Activated CD8-positive, alpha-beta memory T cell treated with anti-CD3 and anti-CD28 coated beads for 36 hours (primary cell): ENCODE results near the gene TSNAXIP1. TPM values are rescaled to one million over a fixed set of nuclear protein-coding genes. Genes with fewer than 3 reads are reported as not detected.
"Not testable (repeated sequence)": the region's sequence is repeated elsewhere in the genome, so short reads cannot be mapped to it uniquely, and the experiment has no call there.

Experiments used
- CTCF ChIA-PET: fragments of 350-600 bp; sonication (Branson Sonifier 250); formaldehyde crosslinking; loops from one replicate; lab custom pipeline; 2021; ENCODE audit warnings: antibody characterized with exemption; lab: Charles Lee
- POLR2A ChIA-PET: fragments of 350-600 bp; sonication (Branson Sonifier 250); formaldehyde crosslinking; loops from one replicate; lab custom pipeline; 2021; ENCODE audit warnings: antibody characterized with exemption; lab: Charles Lee
- total RNA-seq, 2 experiments: library from RNA; stranded (reverse); gene quantifications; one replicate each; pipeline ENCODE4 v1.2.3, GENCODE V29; 2021

TSNAXIP1 gene
- total RNA-seq, 2 experiments from 2014 or later: 0.84 to 1.7 TPM

DNA sequence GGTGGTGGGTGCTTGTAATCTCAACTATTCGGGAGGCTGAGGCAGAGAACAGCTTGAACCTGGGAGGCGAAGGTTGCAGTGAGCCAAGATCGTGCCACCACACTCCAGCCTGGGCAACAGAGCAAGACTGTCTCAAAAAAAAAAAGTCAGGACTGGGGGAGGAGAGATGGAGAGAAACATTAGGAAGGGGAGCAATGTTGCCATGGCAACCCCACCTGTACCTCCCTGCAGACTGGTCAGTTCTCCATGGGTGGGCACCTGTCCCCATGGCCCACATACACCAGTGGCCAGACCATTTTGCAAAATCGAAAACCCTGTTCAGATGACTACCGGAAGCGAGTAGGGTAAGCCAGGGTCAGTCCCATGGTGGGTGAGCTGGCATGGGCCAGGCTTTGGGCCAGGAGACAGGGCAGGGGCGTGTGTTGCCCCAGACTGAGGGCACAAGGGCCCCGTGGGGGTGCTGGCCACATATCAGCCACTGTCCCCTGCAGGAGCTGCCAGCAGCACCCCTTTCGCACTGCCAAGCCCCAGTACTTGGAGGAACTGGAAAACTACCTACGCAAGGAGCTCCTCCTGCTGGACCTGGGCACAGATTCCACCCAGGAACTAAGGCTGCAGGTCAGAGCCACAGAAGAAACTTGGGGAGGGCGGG lies 14.0 kb downstream of the TSNAXIP1 start:
- POLR2A ChIA-PET: no interaction called here

DNA sequence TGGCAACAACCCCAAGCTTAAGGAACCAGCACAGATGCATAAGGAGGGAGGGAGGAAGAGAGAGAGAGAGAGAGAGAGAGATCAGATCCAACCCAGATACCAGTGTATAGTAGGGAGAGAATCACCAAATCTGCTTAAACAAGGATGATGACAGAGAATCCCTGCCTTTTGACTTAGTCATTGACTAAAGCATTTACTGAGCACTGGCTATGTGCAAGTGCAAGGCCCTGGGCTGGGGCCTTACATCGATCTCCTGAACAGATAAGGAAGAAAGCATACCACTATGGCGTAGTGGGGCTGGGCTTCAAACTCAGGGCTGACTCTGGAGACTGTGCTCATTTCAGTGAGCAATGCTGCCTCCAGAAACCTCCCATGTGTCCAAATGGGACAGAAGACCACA lies 15.8 kb downstream of the TSNAXIP1 start:
- POLR2A ChIA-PET: no interaction called here
- CTCF ChIA-PET: interaction anchor here (0.7 kb wide), 1 partner anchor 150 kb away, joined by 3 read pairs; no protein-coding TSS in a partner anchor

More for the DNA sequence above, 14.0 kb downstream of the TSNAXIP1 start:
- CTCF ChIA-PET: interaction anchor here (1.2 kb wide), 1 partner anchor 299 kb away, joined by 6 read pairs; no protein-coding TSS in a partner anchor

DNA sequence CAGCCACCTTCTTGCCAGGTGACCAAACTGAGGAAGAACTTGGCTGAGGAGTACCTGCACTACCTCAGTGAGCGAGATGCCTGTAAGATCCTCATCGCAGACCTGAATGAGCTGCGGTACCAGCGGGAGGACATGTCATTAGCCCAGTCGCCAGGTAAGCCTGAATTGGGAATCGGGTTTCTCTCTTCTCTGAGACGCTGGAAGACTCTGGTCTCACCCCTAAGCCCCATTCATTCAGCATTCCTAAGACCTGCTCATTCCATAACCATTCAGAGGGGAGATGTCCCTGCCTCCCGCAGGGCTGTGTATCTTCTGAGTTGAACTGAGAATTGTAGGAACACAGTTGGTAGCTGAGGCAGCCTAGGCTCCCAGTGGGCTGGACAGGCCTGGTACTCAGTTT lies 18.4 kb downstream of the TSNAXIP1 start:
- CTCF ChIA-PET: no interaction called here
- POLR2A ChIA-PET: no interaction called here

DNA sequence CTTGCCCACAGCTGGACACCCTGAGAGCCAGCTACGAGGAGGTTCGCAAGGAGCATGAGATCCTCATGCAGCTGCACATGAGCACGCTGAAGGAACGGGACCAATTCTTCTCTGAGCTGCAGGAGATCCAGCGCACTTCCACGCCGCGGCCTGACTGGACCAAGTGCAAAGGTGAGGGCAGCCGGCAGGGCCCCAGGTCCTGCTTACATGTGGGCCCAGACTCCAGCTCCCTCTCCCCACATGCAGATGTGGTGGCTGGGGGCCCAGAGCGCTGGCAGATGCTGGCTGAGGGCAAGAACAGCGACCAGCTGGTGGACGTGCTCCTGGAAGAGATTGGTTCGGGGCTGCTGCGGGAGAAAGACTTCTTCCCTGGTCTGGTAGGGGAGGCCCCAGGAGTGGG lies 19.2 kb downstream of the TSNAXIP1 start:
- POLR2A ChIA-PET: no interaction called here
- CTCF ChIA-PET: interaction anchor here (1.0 to 1.7 kb wide), 2 partner anchors 10 kb away, joined by 4 to 7 read pairs; no protein-coding TSS in a partner anchor

DNA sequence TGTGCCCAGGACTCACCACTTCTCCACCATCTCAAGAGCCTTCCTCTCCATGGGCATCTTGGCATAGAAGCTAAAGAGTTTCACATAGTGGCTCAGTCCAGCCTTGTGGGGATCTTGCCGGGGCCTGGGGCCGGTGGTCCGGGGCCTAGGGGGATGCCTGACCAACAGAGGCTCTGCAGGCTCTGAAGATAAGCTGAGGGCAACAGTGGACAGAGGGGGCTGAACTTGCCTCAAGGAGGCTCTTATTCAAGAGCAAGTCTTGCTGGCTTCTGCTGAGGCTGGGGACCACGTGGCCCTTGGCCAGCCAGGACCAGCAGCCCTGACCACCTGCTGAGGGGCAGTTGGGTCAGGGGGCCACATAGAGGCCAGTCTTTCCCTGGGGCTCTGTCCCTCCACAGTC lies 22.0 kb downstream of the TSNAXIP1 start:
- CTCF ChIA-PET: interaction anchor here (0.6 to 2.2 kb wide), 2 partner anchors 12 to 15 kb away, joined by 3 to 8 read pairs; no protein-coding TSS in a partner anchor
- POLR2A ChIA-PET: no interaction called here

DNA sequence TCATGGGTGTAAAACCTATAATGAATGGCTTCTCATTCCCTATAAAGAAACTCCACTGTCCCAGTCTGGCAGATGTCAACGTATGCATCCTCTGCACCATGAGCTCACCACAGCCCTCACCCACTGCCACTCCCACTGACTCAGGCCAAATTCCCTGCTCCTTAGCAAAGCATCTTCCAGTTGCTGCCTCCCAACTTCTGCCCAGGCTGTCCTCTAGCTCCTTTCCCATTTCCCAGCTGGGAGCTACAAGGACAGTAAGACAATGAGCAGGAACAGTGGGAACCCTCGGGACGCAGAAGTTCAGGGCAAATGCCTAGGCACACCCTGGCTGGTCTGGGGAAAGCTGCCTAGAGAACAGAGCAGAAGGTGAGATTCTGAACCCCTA lies 26.3 kb downstream of the TSNAXIP1 start:
- CTCF ChIA-PET: interaction anchor here (0.6 to 2.4 kb wide), 5 partner anchors 10 to 109 kb away, joined by 3 to 16 read pairs (median 3); partner anchors contain the start of gene NUTF2
- POLR2A ChIA-PET: interaction anchor here (1.0 to 2.1 kb wide), 4 partner anchors 13 to 172 kb away, joined by 4 to 8 read pairs (median 8); partner anchors contain the start of genes NUTF2, PARD6A and PSMB10

DNA sequence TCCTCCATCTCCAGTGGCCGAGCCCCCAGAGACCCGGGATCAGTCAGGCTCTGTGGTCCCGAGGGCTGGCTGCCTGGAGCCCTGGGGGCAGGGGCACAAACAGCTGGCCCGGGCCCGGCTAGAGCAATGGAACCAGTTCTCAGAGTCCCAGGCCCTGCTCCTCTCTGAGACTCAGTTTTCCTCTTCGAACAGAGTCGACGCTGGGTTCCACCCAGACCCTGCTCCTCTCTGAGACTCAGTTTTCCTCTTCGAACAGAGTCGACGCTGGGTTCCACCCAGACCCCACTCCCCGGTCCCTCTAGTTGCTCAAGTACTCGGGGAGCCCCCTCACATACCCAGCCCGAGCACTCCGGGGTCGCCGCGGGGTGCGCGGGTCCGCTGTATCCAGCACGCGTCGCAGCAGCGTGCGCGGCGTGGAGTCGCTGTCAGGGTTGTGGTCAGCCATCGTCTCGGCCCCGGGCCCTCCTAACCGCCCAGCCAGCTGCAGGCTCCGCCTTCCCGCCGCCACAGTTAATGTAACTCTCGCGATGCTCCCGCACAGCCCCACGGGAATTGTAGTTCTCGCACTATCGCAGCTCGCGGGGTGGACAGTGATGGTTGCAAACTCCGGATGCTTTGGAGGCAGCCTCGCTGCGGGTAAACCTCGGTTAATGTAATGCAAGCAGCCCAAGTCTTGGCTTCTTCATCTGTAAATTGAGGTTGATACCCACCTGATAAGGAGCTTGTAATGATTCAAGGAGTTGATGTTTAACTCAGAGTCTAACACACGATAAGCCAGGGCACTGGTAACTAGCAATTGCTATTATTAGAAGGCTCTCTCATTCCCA lies 26.9 kb downstream of the TSNAXIP1 start:
- CTCF ChIA-PET: interaction anchor here (0.5 to 2.4 kb wide), 7 partner anchors 9 to 207 kb away, joined by 3 to 16 read pairs (median 3); partner anchors contain the start of gene NUTF2

DNA sequence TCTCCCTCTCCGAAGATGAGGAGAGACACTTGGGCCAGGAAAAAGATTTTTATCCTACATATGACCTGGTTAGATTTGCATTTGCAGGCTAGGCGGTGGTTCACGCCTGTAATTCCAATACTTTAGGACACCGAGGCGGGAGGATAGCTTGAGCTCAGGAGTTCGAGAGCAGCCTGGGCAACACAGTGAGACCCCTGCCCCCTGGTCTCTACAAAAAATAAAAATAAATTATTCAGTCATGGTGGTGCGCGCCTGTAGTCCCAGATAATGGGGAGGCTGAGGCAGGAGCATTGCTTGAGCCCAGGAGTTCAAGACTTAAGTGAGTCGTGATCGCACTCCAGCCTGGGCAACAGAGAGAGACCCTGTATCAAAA lies 27.5 kb downstream of the TSNAXIP1 start:
- CTCF ChIA-PET: interaction anchor here (0.5 to 2.4 kb wide), 5 partner anchors 11 to 206 kb away, joined by 3 to 16 read pairs (median 7); partner anchors contain the start of gene NUTF2
- POLR2A ChIA-PET: interaction anchor here (0.6 to 2.1 kb wide), 6 partner anchors 12 to 173 kb away, joined by 3 to 8 read pairs (median 6); partner anchors contain the start of genes NUTF2, PARD6A, PSMB10 and RANBP10

More for the DNA sequence above, 26.9 kb downstream of the TSNAXIP1 start:
- POLR2A ChIA-PET: interaction anchor here (0.6 to 2.1 kb wide), 6 partner anchors 13 to 173 kb away, joined by 3 to 8 read pairs (median 6); partner anchors contain the start of genes NUTF2, PARD6A, PSMB10 and RANBP10

DNA sequence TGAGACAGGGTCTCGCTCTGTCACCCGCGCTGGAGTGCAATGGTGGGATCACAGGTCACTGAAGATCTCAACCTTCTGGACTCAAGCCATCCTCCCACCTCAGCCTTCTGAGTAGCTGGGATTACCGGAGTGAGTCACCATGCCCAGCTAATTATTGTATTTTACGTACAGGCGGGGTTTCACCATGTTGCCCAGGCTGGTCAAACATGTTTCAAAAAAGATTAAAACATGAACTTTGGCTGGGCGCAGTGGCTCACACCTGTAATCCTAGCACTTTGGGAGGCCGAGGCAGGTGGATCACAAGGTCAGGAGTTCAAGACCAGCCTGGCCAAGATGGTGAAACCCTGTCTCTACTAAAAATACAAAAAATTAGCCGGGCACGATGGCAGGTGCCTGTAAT lies 30.5 kb downstream of the TSNAXIP1 start:
- CTCF ChIA-PET: interaction anchor here (1.6 to 1.8 kb wide), 2 partner anchors 21 to 30 kb away, joined by 3 to 6 read pairs; no protein-coding TSS in a partner anchor
- POLR2A ChIA-PET: not testable (repeated sequence)

DNA sequence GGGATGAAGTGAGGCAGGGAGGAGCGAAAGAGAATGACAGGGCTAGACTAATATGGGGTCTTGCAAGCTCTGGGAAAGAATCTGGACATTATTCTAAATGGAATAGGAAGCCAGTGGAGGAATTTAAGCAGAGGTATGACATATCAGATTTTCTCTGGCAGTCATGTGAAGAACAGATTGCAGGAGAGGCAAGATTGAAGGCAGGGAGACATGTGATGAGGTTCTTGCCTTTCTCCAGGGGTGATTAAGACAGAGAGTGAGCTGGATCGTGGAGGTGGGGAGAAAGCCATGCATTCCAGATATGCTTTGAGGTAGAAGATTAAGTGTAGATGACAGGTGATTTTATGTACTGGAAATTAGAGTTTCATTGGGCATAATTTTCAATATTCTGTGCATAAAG lies 31.1 kb downstream of the TSNAXIP1 start:
- CTCF ChIA-PET: interaction anchor here (1.8 kb wide), 1 partner anchor 21 kb away, joined by 6 read pairs; no protein-coding TSS in a partner anchor
- POLR2A ChIA-PET: no interaction called here

DNA sequence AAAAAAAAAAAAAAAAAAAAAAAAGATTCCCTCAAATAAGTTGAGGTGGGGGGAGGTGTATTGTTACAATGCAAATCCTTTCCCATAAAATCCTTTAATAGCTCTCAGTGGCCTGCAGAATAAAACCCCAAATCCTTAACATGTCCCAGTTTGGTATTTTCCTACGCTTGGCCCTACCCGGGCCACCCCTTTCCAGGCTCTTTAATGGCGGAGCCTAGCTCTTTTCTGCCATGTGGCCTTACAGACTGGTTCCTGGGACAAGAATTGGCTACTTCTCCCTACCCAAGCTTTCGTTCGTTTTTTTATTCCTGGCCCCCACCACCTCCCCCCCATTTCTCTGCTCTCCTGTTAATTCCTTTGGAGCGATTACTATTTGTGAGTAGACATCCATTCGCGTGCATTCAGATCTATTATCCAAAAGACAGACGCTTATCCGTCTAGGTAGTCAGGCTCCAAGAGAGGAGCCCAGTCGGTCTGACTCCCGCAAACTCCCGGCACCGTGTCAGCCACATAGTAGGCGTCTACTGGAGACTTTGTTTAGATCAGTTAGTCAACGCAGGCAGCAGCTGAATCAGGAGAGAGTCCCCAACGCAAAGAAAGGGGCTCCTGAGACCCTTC lies 34.6 kb downstream of the TSNAXIP1 start:
- POLR2A ChIA-PET: interaction anchor here (0.6 to 1.1 kb wide), 3 partner anchors 32 to 91 kb away, joined by 3 to 10 read pairs (median 4); partner anchors contain the start of gene EDC4
- CTCF ChIA-PET: interaction anchor here (0.8 to 1.2 kb wide), 3 partner anchors 25 to 168 kb away, joined by 3 to 6 read pairs (median 3); no protein-coding TSS in a partner anchor

DNA sequence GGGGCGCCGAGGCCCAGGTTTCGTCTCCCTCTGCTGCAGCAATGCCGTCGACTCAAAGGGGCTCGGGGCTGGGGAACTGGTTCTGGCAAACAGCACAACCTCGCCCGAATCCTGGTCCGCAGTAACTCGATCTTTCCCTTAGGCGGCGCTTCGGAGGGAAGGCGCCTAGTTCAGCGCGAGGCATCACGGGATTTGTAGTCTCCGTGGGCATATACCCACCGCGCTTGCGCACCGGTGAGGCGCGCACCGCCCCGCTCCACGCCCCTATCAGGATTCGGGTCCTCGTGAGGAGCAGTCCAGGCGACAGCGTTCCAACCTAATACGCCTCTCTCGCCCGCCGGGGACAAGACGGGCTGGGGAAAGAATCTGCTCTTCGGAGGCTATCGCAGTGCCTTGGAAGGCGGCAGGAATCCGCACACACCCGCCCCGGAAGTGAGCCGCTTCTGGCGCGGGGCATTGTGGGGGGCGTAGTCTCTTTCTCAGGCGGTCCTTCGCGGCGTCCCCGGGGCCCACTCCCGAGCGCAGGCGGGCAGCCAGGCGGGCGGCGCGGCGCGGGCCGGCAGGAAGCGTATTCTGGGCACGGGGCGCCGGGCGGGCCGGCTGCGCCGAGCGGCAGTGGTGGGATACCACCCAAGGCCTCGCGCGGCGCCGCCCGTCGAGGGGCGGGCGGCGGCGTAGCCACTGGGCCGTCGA lies 35.3 kb downstream of the TSNAXIP1 start, which contains the start of gene THAP11:
THAP11 (plus strand) TSS at position 505 of the 693 bp plus-strand sequence. CDS start 235 bp downstream, outside the sequence.
- ChIA-PET CTCF (interaction anchor here (0.8 to 1.3 kb wide), 5 partner anchors 8 to 169 kb away, joined by 3 to 6 read pairs (median 3); no protein-coding TSS in a partner anchor), POLR2A (no interaction called here)

DNA sequence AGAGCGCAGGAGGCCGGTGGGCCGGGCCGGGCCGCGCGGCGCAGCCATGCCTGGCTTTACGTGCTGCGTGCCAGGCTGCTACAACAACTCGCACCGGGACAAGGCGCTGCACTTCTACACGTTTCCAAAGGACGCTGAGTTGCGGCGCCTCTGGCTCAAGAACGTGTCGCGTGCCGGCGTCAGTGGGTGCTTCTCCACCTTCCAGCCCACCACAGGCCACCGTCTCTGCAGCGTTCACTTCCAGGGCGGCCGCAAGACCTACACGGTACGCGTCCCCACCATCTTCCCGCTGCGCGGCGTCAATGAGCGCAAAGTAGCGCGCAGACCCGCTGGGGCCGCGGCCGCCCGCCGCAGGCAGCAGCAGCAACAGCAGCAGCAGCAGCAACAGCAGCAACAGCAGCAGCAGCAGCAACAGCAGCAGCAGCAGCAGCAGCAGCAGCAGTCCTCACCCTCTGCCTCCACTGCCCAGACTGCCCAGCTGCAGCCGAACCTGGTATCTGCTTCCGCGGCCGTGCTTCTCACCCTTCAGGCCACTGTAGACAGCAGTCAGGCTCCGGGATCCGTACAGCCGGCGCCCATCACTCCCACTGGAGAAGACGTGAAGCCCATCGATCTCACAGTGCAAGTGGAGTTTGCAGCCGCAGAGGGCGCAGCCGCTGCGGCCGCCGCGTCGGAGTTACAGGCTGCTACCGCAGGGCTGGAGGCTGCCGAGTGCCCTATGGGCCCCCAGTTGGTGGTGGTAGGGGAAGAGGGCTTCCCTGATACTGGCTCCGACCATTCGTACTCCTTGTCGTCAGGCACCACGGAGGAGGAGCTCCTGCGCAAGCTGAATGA lies 36.0 kb downstream of the TSNAXIP1 start:
- CTCF ChIA-PET: interaction anchor here (0.6 to 1.3 kb wide), 3 partner anchors 9 to 26 kb away, joined by 3 to 4 read pairs (median 3); no protein-coding TSS in a partner anchor
- POLR2A ChIA-PET: interaction anchor here (0.6 kb wide), 1 partner anchor 41 kb away, joined by 4 read pairs; no protein-coding TSS in a partner anchor

DNA sequence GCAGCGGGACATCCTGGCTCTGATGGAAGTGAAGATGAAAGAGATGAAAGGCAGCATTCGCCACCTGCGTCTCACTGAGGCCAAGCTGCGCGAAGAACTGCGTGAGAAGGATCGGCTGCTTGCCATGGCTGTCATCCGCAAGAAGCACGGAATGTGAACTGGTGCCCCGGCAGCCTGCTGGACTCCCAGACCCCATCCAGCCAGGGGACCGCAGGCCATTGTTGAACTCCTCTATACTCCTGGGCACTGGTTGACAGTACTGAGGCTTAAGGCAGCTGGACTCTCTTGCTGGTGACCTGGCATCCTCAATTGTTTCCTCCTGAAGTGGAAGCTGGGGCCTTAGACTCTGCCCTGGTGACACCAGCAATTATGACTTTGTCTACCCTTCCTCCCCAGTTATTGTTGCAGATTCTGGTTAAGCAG lies 36.7 kb downstream of the TSNAXIP1 start:
- ChIA-PET CTCF (interaction anchor here (0.6 to 2.0 kb wide), 7 partner anchors 10 to 261 kb away, joined by 3 to 10 read pairs (median 4); partner anchors contain the start of genes RANBP10 and TSNAXIP1), POLR2A (interaction anchor here (0.6 kb wide), 2 partner anchors 41 to 825 kb away, joined by 4 to 6 read pairs; no protein-coding TSS in a partner anchor)

DNA sequence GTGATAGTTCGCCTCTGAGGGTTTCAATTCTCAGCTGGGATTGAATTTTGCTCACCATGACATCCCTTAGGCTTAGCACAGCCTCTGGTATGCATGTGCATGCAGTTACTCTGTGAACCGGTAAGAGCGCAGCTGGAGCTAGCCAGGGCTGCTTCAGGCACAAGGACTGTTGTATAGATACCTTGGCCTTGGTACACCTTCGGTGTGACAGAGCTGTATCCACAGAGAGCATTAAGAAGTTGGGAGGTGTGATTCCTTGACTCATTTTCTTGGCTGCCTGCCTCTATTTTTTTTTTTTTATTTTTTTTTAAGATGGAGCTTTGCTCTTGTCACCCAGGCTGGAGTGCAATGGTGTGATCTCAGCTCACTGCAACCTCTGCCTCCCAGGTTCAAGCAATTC lies 37.8 kb downstream of the TSNAXIP1 start:
- CTCF ChIA-PET: interaction anchor here (0.6 to 2.8 kb wide), 6 partner anchors 11 to 85 kb away, joined by 3 to 10 read pairs (median 4); partner anchors contain the start of genes RANBP10 and TSNAXIP1

More for the DNA sequence above, 37.8 kb downstream of the TSNAXIP1 start:
- POLR2A ChIA-PET: interaction anchor here (1.0 kb wide), 1 partner anchor 11 kb away, joined by 5 read pairs; no protein-coding TSS in a partner anchor
